ENCODE measurements around the gene PCDHB1. TPM values are rescaled to one million over a fixed set of nuclear protein-coding genes. Genes with fewer than 3 reads are reported as not detected.
"Not testable (repeated sequence)": the region's sequence is repeated elsewhere in the genome, so short reads cannot be mapped to it uniquely, and the experiment has no call there.

The PCDHB1 gene
- polyA plus RNA-seq, 2 of the 4 experiments (the other 2 are of a cell fraction) = not detected

- DNase-seq (ENCODE audit: low read depth in 1 of 2, low spot score in 1 of 2); H3K4me3 ChIP-seq; POLR2A ChIA-PET; H3K4me2 ChIP-seq; H3K4me1 ChIP-seq; FAIRE-seq; H3K27ac ChIP-seq; ATAC-seq; CTCF ChIA-PET: not testable (repeated sequence)
- H3K9me3 ChIP-seq = peaks cover 14% of the 10 kb centered on the region
- WGBS (ENCODE audit: missing lambda C conversion rate) = 73% methylated on average over 11 of the region's 39 CpGs
Measured at GRCh38 chr5:141102070-141102469, 50.9 kb downstream of the PCDHB1 start.

- DNase-seq (ENCODE audit: low read depth in 1 of 2, low spot score in 1 of 2); H3K4me1 ChIP-seq; H3K4me2 ChIP-seq; ATAC-seq; POLR2A ChIA-PET; H3K27ac ChIP-seq; CTCF ChIA-PET; H3K4me3 ChIP-seq; FAIRE-seq: not testable (repeated sequence)
- peaks cover 14% of the 10 kb centered on the region for H3K9me3 ChIP-seq
- WGBS (ENCODE audit: missing lambda C conversion rate) = 83% methylated on average over 11 of the region's 38 CpGs
Measured at GRCh38 chr5:141102471-141102870, 51.3 kb downstream of the PCDHB1 start.

- no peak for ATAC-seq
- CTCF ChIA-PET = interaction anchor here (0.9 kb wide), 1 partner anchor 21 kb away, joined by 3 read pairs; no protein-coding TSS in a partner anchor
Measured at GRCh38 chr5:141105350-141105749, 54.2 kb downstream of the PCDHB1 start.

More at GRCh38 chr5:141105350-141105749, 54.2 kb downstream of the PCDHB1 start:
- no peak for FAIRE-seq
- Histone ChIP-seq H3K4me1 (no peaks in the 10 kb centered on the region), H3K4me2 (no peak overlapping the region), H3K27ac (no peak overlapping the region), H3K4me3 (no peak overlapping the region), H3K9me3 (peaks cover 10% of the 10 kb centered on the region)
- POLR2A ChIA-PET = no interaction called here
- no peak for DNase-seq (ENCODE audit: low read depth in 1 of 2, low spot score in 1 of 2)
- 58% methylated on average over 2 of the region's 2 CpGs for WGBS (ENCODE audit: missing lambda C conversion rate)
- TF ChIP-seq ZSCAN20 (CRISPR knock-in tag; IDR thresholded peaks at IDR 0.05) (no peak), MAFK (IDR thresholded peaks at IDR 0.05; ENCODE audit: partially characterized antibody) (peak; percentile 71), CEBPB (IDR thresholded peaks at IDR 0.05) (no peak), NFE2L2 (conservative IDR thresholded peaks at IDR 0.05; ENCODE audit: low read length) (0 out of 2 replicates have a peak, but pooled peaks have one; percentile 34), MAZ (IDR thresholded peaks at IDR 0.05; ENCODE audit: borderline replicate concordance, low read depth, low read length) (no peak), ESRRA (IDR thresholded peaks at IDR 0.05; ENCODE audit: borderline replicate concordance, low read length) (no peak), NPAS2 (CRISPR knock-in tag; IDR thresholded peaks at IDR 0.05; ENCODE audit: borderline replicate concordance) (no peak), TFCP2L1 (CRISPR knock-in tag; IDR thresholded peaks at IDR 0.05) (no peak), HEYL (CRISPR knock-in tag; IDR thresholded peaks at IDR 0.05) (no peak), JUN (IDR thresholded peaks at IDR 0.05) (no peak), RARB (CRISPR knock-in tag; IDR thresholded peaks at IDR 0.05) (no peak), POLR2A (IDR thresholded peaks at IDR 0.05; ENCODE audit: low read length) (no peak), NR3C1 (IDR thresholded peaks at IDR 0.05) (no peak), FOXS1 (CRISPR knock-in tag; IDR thresholded peaks at IDR 0.05) (no peak), POLR2AphosphoS2 (conservative IDR thresholded peaks at IDR 0.05; ENCODE audit: low read length) (no peak)

Other genes starting within 250 kb of the PCDHB1 start
- gene PCDHA4, start 244.3 kb upstream of the PCDHB1 start, polyA plus RNA-seq (2011; rRNA removed) = 2.8 and 3.3 TPM in 2 replicates
- gene PCDHA4, start 244.3 kb upstream of the PCDHB1 start, polyA plus RNA-seq (2017; fragmentation: RNase III; extraction: RNeasy Plus Mini Kit Qiagen cat#74134 plus additional on column Dnase treatment) = 1.6 to 2.2 TPM (median 1.9 TPM) in 3 replicates
- 0.32 and 0.62 TPM in 2 replicates for gene PCDHA5, start 229.8 kb upstream of the PCDHB1 start, polyA plus RNA-seq (2011; rRNA removed)
- 0.64 to 0.84 TPM (median 0.78 TPM) in 3 replicates for gene PCDHA5, start 229.8 kb upstream of the PCDHB1 start, polyA plus RNA-seq (2017; fragmentation: RNase III; extraction: RNeasy Plus Mini Kit Qiagen cat#74134 plus additional on column Dnase treatment)
- 0.16 TPM in 2 replicates for gene PCDHA6, start 223.4 kb upstream of the PCDHB1 start, polyA plus RNA-seq (2011; rRNA removed)
- 0.03 to 0.07 TPM (median 0.04 TPM) in 3 replicates for gene PCDHA6, start 223.4 kb upstream of the PCDHB1 start, polyA plus RNA-seq (2017; fragmentation: RNase III; extraction: RNeasy Plus Mini Kit Qiagen cat#74134 plus additional on column Dnase treatment)
- 0.23 and 0.25 TPM in 2 replicates for gene PCDHA7, start 217.1 kb upstream of the PCDHB1 start, polyA plus RNA-seq (2011; rRNA removed)
- 0.08 to 0.14 TPM (median 0.09 TPM) in 3 replicates for gene PCDHA7, start 217.1 kb upstream of the PCDHB1 start, polyA plus RNA-seq (2017; fragmentation: RNase III; extraction: RNeasy Plus Mini Kit Qiagen cat#74134 plus additional on column Dnase treatment)
- gene PCDHA8, start 210.2 kb upstream of the PCDHB1 start, polyA plus RNA-seq (2011; rRNA removed) = 0.12 and 0.16 TPM in 2 replicates
- gene PCDHA8, start 210.2 kb upstream of the PCDHB1 start, polyA plus RNA-seq (2017; fragmentation: RNase III; extraction: RNeasy Plus Mini Kit Qiagen cat#74134 plus additional on column Dnase treatment) = 0.05 to 0.10 TPM in 2 of 3 replicates, not detected in the other
- 0.03 and 0.08 TPM in 2 replicates for gene PCDHA9, start 203.0 kb upstream of the PCDHB1 start, polyA plus RNA-seq (2011; rRNA removed)
- 0.01 TPM in 1 of 3 replicates, not detected in the others for gene PCDHA9, start 203.0 kb upstream of the PCDHB1 start, polyA plus RNA-seq (2017; fragmentation: RNase III; extraction: RNeasy Plus Mini Kit Qiagen cat#74134 plus additional on column Dnase treatment)
- 0.06 and 0.12 TPM in 2 replicates for gene PCDHA10, start 195.5 kb upstream of the PCDHB1 start, polyA plus RNA-seq (2011; rRNA removed)
- 0.01 TPM in 3 replicates for gene PCDHA10, start 195.5 kb upstream of the PCDHB1 start, polyA plus RNA-seq (2017; fragmentation: RNase III; extraction: RNeasy Plus Mini Kit Qiagen cat#74134 plus additional on column Dnase treatment)
- 0.20 and 0.27 TPM in 2 replicates for gene PCDHA11, start 182.4 kb upstream of the PCDHB1 start, polyA plus RNA-seq (2011; rRNA removed)
- 0.08 to 0.16 TPM (median 0.14 TPM) in 3 replicates for gene PCDHA11, start 182.4 kb upstream of the PCDHB1 start, polyA plus RNA-seq (2017; fragmentation: RNase III; extraction: RNeasy Plus Mini Kit Qiagen cat#74134 plus additional on column Dnase treatment)
- 2.9 and 3.0 TPM in 2 replicates for gene PCDHA12, start 176.1 kb upstream of the PCDHB1 start, polyA plus RNA-seq (2011; rRNA removed)
- gene PCDHA12, start 176.1 kb upstream of the PCDHB1 start, polyA plus RNA-seq (2017; fragmentation: RNase III; extraction: RNeasy Plus Mini Kit Qiagen cat#74134 plus additional on column Dnase treatment) = 2.5 TPM in 3 replicates
- 0.09 and 0.14 TPM in 2 replicates for gene PCDHA13, start 169.2 kb upstream of the PCDHB1 start, polyA plus RNA-seq (2011; rRNA removed)
- not detected in 3 replicates for gene PCDHA13, start 169.2 kb upstream of the PCDHB1 start, polyA plus RNA-seq (2017; fragmentation: RNase III; extraction: RNeasy Plus Mini Kit Qiagen cat#74134 plus additional on column Dnase treatment)
- gene PCDHAC1, start 125.1 kb upstream of the PCDHB1 start, polyA plus RNA-seq (2011; rRNA removed) = 3.3 and 3.5 TPM in 2 replicates
- 0.55 to 0.57 TPM (median 0.57 TPM) in 3 replicates for gene PCDHAC1, start 125.1 kb upstream of the PCDHB1 start, polyA plus RNA-seq (2017; fragmentation: RNase III; extraction: RNeasy Plus Mini Kit Qiagen cat#74134 plus additional on column Dnase treatment)
- gene PCDHAC2, start 84.9 kb upstream of the PCDHB1 start, polyA plus RNA-seq (2011; rRNA removed) = 5.3 and 6.3 TPM in 2 replicates
- gene PCDHAC2, start 84.9 kb upstream of the PCDHB1 start, polyA plus RNA-seq (2017; fragmentation: RNase III; extraction: RNeasy Plus Mini Kit Qiagen cat#74134 plus additional on column Dnase treatment) = 1.1 to 1.2 TPM (median 1.2 TPM) in 3 replicates
- 4.1 and 5.0 TPM in 2 replicates for gene PCDHB2, start 43.2 kb downstream of the PCDHB1 start, polyA plus RNA-seq (2011; rRNA removed)
- 2.7 to 3.4 TPM (median 3.0 TPM) in 3 replicates for gene PCDHB2, start 43.2 kb downstream of the PCDHB1 start, polyA plus RNA-seq (2017; fragmentation: RNase III; extraction: RNeasy Plus Mini Kit Qiagen cat#74134 plus additional on column Dnase treatment)
- gene PCDHB3, start 49.1 kb downstream of the PCDHB1 start, polyA plus RNA-seq (2011; rRNA removed) = 0.09 and 0.10 TPM in 2 replicates
- 0.03 to 0.06 TPM (median 0.03 TPM) in 3 replicates for gene PCDHB3, start 49.1 kb downstream of the PCDHB1 start, polyA plus RNA-seq (2017; fragmentation: RNase III; extraction: RNeasy Plus Mini Kit Qiagen cat#74134 plus additional on column Dnase treatment)
- gene PCDHB4, start 70.4 kb downstream of the PCDHB1 start, polyA plus RNA-seq (2011; rRNA removed) = 0.19 and 0.21 TPM in 2 replicates
- 0.03 to 0.07 TPM (median 0.05 TPM) in 3 replicates for gene PCDHB4, start 70.4 kb downstream of the PCDHB1 start, polyA plus RNA-seq (2017; fragmentation: RNase III; extraction: RNeasy Plus Mini Kit Qiagen cat#74134 plus additional on column Dnase treatment)
- gene PCDHB5, start 83.8 kb downstream of the PCDHB1 start, polyA plus RNA-seq (2011; rRNA removed) = 1.6 and 2.0 TPM in 2 replicates
- 1.4 to 1.6 TPM (median 1.4 TPM) in 3 replicates for gene PCDHB5, start 83.8 kb downstream of the PCDHB1 start, polyA plus RNA-seq (2017; fragmentation: RNase III; extraction: RNeasy Plus Mini Kit Qiagen cat#74134 plus additional on column Dnase treatment)
- 0.98 and 1.0 TPM in 2 replicates for gene PCDHB6, start 98.7 kb downstream of the PCDHB1 start, polyA plus RNA-seq (2011; rRNA removed)
- 0.79 to 1.0 TPM (median 0.92 TPM) in 3 replicates for gene PCDHB6, start 98.7 kb downstream of the PCDHB1 start, polyA plus RNA-seq (2017; fragmentation: RNase III; extraction: RNeasy Plus Mini Kit Qiagen cat#74134 plus additional on column Dnase treatment)
- 0.04 and 0.08 TPM in 2 replicates for gene PCDHB7, start 121.3 kb downstream of the PCDHB1 start, polyA plus RNA-seq (2011; rRNA removed)
- gene PCDHB7, start 121.3 kb downstream of the PCDHB1 start, polyA plus RNA-seq (2017; fragmentation: RNase III; extraction: RNeasy Plus Mini Kit Qiagen cat#74134 plus additional on column Dnase treatment) = 0.03 TPM in 2 of 3 replicates, not detected in the other
- 0.50 and 0.52 TPM in 2 replicates for gene PCDHB8, start 126.4 kb downstream of the PCDHB1 start, polyA plus RNA-seq (2011; rRNA removed)
- gene PCDHB8, start 126.4 kb downstream of the PCDHB1 start, polyA plus RNA-seq (2017; fragmentation: RNase III; extraction: RNeasy Plus Mini Kit Qiagen cat#74134 plus additional on column Dnase treatment) = 0.37 to 0.50 TPM (median 0.44 TPM) in 3 replicates
- gene PCDHB16, start 131.0 kb downstream of the PCDHB1 start, polyA plus RNA-seq (2011; rRNA removed) = 0.13 and 0.24 TPM in 2 replicates
- 0.05 to 0.10 TPM (median 0.08 TPM) in 3 replicates for gene PCDHB16, start 131.0 kb downstream of the PCDHB1 start, polyA plus RNA-seq (2017; fragmentation: RNase III; extraction: RNeasy Plus Mini Kit Qiagen cat#74134 plus additional on column Dnase treatment)
- gene PCDHB9, start 135.8 kb downstream of the PCDHB1 start, polyA plus RNA-seq (2011; rRNA removed) = 0.12 TPM in 1 of 2 replicates, not detected in the other
- gene PCDHB9, start 135.8 kb downstream of the PCDHB1 start, polyA plus RNA-seq (2017; fragmentation: RNase III; extraction: RNeasy Plus Mini Kit Qiagen cat#74134 plus additional on column Dnase treatment) = 0.01 to 0.13 TPM (median 0.11 TPM) in 3 replicates
- gene PCDHB10, start 141.0 kb downstream of the PCDHB1 start, polyA plus RNA-seq (2011; rRNA removed) = 0.03 and 0.06 TPM in 2 replicates
- gene PCDHB10, start 141.0 kb downstream of the PCDHB1 start, polyA plus RNA-seq (2017; fragmentation: RNase III; extraction: RNeasy Plus Mini Kit Qiagen cat#74134 plus additional on column Dnase treatment) = 0.04 TPM in 1 of 3 replicates, not detected in the others
- gene PCDHB11, start 148.3 kb downstream of the PCDHB1 start, polyA plus RNA-seq (2011; rRNA removed) = 0.21 and 0.22 TPM in 2 replicates
- 0.05 to 0.08 TPM (median 0.07 TPM) in 3 replicates for gene PCDHB11, start 148.3 kb downstream of the PCDHB1 start, polyA plus RNA-seq (2017; fragmentation: RNase III; extraction: RNeasy Plus Mini Kit Qiagen cat#74134 plus additional on column Dnase treatment)
- 0.05 TPM in 2 replicates for gene PCDHB12, start 157.3 kb downstream of the PCDHB1 start, polyA plus RNA-seq (2011; rRNA removed)
- gene PCDHB12, start 157.3 kb downstream of the PCDHB1 start, polyA plus RNA-seq (2017; fragmentation: RNase III; extraction: RNeasy Plus Mini Kit Qiagen cat#74134 plus additional on column Dnase treatment) = not detected in 3 replicates
- 0.19 and 0.28 TPM in 2 replicates for gene PCDHB13, start 162.5 kb downstream of the PCDHB1 start, polyA plus RNA-seq (2011; rRNA removed)
- gene PCDHB13, start 162.5 kb downstream of the PCDHB1 start, polyA plus RNA-seq (2017; fragmentation: RNase III; extraction: RNeasy Plus Mini Kit Qiagen cat#74134 plus additional on column Dnase treatment) = 0.05 to 0.08 TPM (median 0.08 TPM) in 3 replicates
- gene PCDHB14, start 172.0 kb downstream of the PCDHB1 start, polyA plus RNA-seq (2011; rRNA removed) = 0.13 and 0.14 TPM in 2 replicates
- gene PCDHB14, start 172.0 kb downstream of the PCDHB1 start, polyA plus RNA-seq (2017; fragmentation: RNase III; extraction: RNeasy Plus Mini Kit Qiagen cat#74134 plus additional on column Dnase treatment) = 0.05 to 0.12 TPM (median 0.09 TPM) in 3 replicates
- 0.09 and 0.13 TPM in 2 replicates for gene PCDHB15, start 194.0 kb downstream of the PCDHB1 start, polyA plus RNA-seq (2011; rRNA removed)
- 0.04 to 0.12 TPM (median 0.05 TPM) in 3 replicates for gene PCDHB15, start 194.0 kb downstream of the PCDHB1 start, polyA plus RNA-seq (2017; fragmentation: RNase III; extraction: RNeasy Plus Mini Kit Qiagen cat#74134 plus additional on column Dnase treatment)

Measured in A549 (cell line).